ENCODE data around the gene SLC1A5.

GRCh38 chr19:46802152-46802551, 13.8 kb upstream of the SLC1A5 start:
- TF ChIP-seq CTCF (conservative IDR thresholded peaks at IDR 0.05; ENCODE audit: low read length) (no peak), EZH2phosphoT487 (IDR thresholded peaks at IDR 0.05; ENCODE audit: borderline replicate concordance, low read depth, low read length) (no peak)
